H9 (cell line): ENCODE results near the gene GABBR2. TPM values are rescaled to one million over a fixed set of nuclear protein-coding genes. Genes with fewer than 3 reads are reported as not detected.

Experiments used
- DNase-seq: peaks from one replicate; pipeline ENCODE4 v3.0.0-alpha.2; 2017
- H2AFZ ChIP-seq: one replicate; pipeline ENCODE4 v1.6.1; 2013; ENCODE audit warnings: mild to moderate bottlenecking, low read length, control low read depth, moderate library complexity
- H2AK5ac ChIP-seq: 2 replicates; pipeline ENCODE4 v1.6.1; 2013; ENCODE audit warnings: low read length, control low read depth, mixed read lengths; ENCODE audit not compliant: insufficient read length
- H2BK120ac ChIP-seq: one replicate; pipeline ENCODE4 v1.6.1; 2013; ENCODE audit warnings: low read depth, mild to moderate bottlenecking, low read length, control low read depth, inconsistent platforms; ENCODE audit not compliant: poor library complexity, severe bottlenecking
- H2BK12ac ChIP-seq: 2 replicates; pipeline ENCODE4 v1.6.1; 2013; ENCODE audit warnings: low read length, control low read depth, mixed read lengths, low read depth; ENCODE audit not compliant: insufficient read length
- H2BK15ac ChIP-seq: 2 replicates; pipeline ENCODE4 v1.6.1; 2013; ENCODE audit warnings: low read depth, low read length, control low read depth
- H2BK20ac ChIP-seq: one replicate; pipeline ENCODE4 v1.6.1; 2013; ENCODE audit warnings: low read depth, mild to moderate bottlenecking, low read length, control low read depth, inconsistent platforms; ENCODE audit not compliant: poor library complexity, severe bottlenecking
- H2BK5ac ChIP-seq: 2 replicates; pipeline ENCODE4 v1.6.1; 2013; ENCODE audit warnings: low read length, control low read depth, mixed read lengths; ENCODE audit not compliant: insufficient read length
- H3K14ac ChIP-seq: 2 replicates; pipeline ENCODE4 v1.6.1; 2013; ENCODE audit warnings: low read length, control low read depth; ENCODE audit not compliant: insufficient read depth
- H3K18ac ChIP-seq: 2 replicates; pipeline ENCODE4 v1.6.1; 2013; ENCODE audit warnings: low read depth, mild to moderate bottlenecking, mixed read lengths, low read length, control low read depth; ENCODE audit not compliant: insufficient read length
- H3K23ac ChIP-seq: 2 replicates; pipeline ENCODE4 v1.6.1; 2013; ENCODE audit warnings: low read length, control low read depth, mixed read lengths, low read depth; ENCODE audit not compliant: insufficient read length
- H3K23me2 ChIP-seq: 2 replicates; pipeline ENCODE4 v1.6.1; 2013; ENCODE audit warnings: low read depth, mild to moderate bottlenecking, mixed read lengths, low read length, control low read depth; ENCODE audit not compliant: insufficient read length, poor library complexity, severe bottlenecking
- H3K27ac ChIP-seq: 2 replicates; pipeline ENCODE4 v1.5.1; 2013; ENCODE audit warnings: low read length, control low read depth, mixed read lengths, low read depth; ENCODE audit not compliant: insufficient read length
- H3K27me3 ChIP-seq: 2 replicates; pipeline ENCODE4 v1.6.1; 2013; ENCODE audit warnings: low read length, control low read depth, inconsistent platforms; ENCODE audit not compliant: insufficient read depth
- H3K4ac ChIP-seq: 2 replicates; pipeline ENCODE4 v1.6.1; 2013; ENCODE audit warnings: low read depth, mild to moderate bottlenecking, control low read depth, inconsistent platforms, low read length, moderate library complexity
- H3K4me1 ChIP-seq: 2 replicates; pipeline ENCODE4 v1.6.1; 2013; ENCODE audit warnings: low read length, control low read depth, inconsistent platforms; ENCODE audit not compliant: insufficient read depth
- H3K4me2 ChIP-seq: 2 replicates; pipeline ENCODE4 v1.6.1; 2013; ENCODE audit warnings: low read length, control low read depth, mixed read lengths; ENCODE audit not compliant: insufficient read length, insufficient read depth
- H3K56ac ChIP-seq: 2 replicates; pipeline ENCODE4 v1.6.1; 2013; ENCODE audit warnings: low read depth, mild to moderate bottlenecking, mixed read lengths, low read length, control low read depth; ENCODE audit not compliant: insufficient read length
- H3K79me1 ChIP-seq: 2 replicates; pipeline ENCODE4 v1.6.1; 2013; ENCODE audit warnings: low read depth, mild to moderate bottlenecking, moderate library complexity, low read length, control low read depth, inconsistent platforms; ENCODE audit not compliant: insufficient read depth, poor library complexity, severe bottlenecking
- H3K79me2 ChIP-seq: 2 replicates; pipeline ENCODE4 v1.6.1; 2013; ENCODE audit warnings: low read length, control low read depth, inconsistent platforms; ENCODE audit not compliant: insufficient read depth
- H3K9ac ChIP-seq: 2 replicates; pipeline ENCODE4 v1.6.1; 2013; ENCODE audit warnings: low read length, control low read depth, mixed read lengths; ENCODE audit not compliant: insufficient read length; ENCODE audit errors: extremely low read depth
- H3K9me3 ChIP-seq: one replicate; pipeline ENCODE4 v1.6.1; 2013; ENCODE audit warnings: low read depth, low read length, inconsistent platforms; ENCODE audit not compliant: control insufficient read depth
- H3T11ph ChIP-seq: one replicate; pipeline ENCODE4 v1.6.1; 2013; ENCODE audit warnings: mild to moderate bottlenecking, low read length, control low read depth, inconsistent platforms
- H4K20me1 ChIP-seq: one replicate; pipeline ENCODE4 v1.6.1; 2013; ENCODE audit not compliant: control insufficient read depth, insufficient read length, insufficient read depth
- H4K5ac ChIP-seq: 2 replicates; pipeline ENCODE4 v1.6.1; 2013; ENCODE audit warnings: low read depth, mild to moderate bottlenecking, mixed read lengths, low read length, control low read depth; ENCODE audit not compliant: insufficient read length
- H4K8ac ChIP-seq: replicated peaks from 2 replicates; pipeline ENCODE4 v1.6.1; 2013; ENCODE audit warnings: low read length, control low read depth, mixed read lengths, low read depth; ENCODE audit not compliant: insufficient read length
- H4K91ac ChIP-seq: 2 replicates; pipeline ENCODE4 v1.6.1; 2013; ENCODE audit warnings: low read depth, mild to moderate bottlenecking, moderate library complexity, mixed read lengths, low read length, control low read depth; ENCODE audit not compliant: insufficient read length
- H3K27ac Mint-ChIP-seq, 3 experiments: 2 replicates in 2 of 3; 3 replicates in 1 of 3; pipeline ENCODE4 v1.8.0; 2020 to 2021; ENCODE audit warnings: mixed read lengths in 3 of 3, mild to moderate bottlenecking in 1 of 3, moderate library complexity in 1 of 3
- H3K27me3 Mint-ChIP-seq: 2 replicates; pipeline ENCODE4 v1.8.0; 2021; ENCODE audit warnings: low read depth, mild to moderate bottlenecking, moderate library complexity, mixed read lengths
- H3K36me3 Mint-ChIP-seq, 3 experiments: 2 replicates in 2 of 3; 3 replicates in 1 of 3; pipeline ENCODE4 v1.8.0; 2020 to 2021; ENCODE audit warnings: low read depth in 3 of 3, mixed read lengths in 3 of 3; ENCODE audit not compliant: insufficient read depth in 1 of 3
- H3K4me1 Mint-ChIP-seq, 2 experiments: 2 replicates each; pipeline ENCODE4 v1.8.0; 2020; ENCODE audit warnings: mixed read lengths in 2 of 2
- H3K4me3 Mint-ChIP-seq, 2 experiments: 2 replicates in 1 of 2; 3 replicates in 1 of 2; pipeline ENCODE4 v1.8.0; 2020 to 2021; ENCODE audit warnings: mild to moderate bottlenecking in 2 of 2, mixed read lengths in 2 of 2, moderate library complexity in 1 of 2
- H3K9me3 Mint-ChIP-seq, 2 experiments: 2 replicates in 1 of 2; 3 replicates in 1 of 2; pipeline ENCODE4 v1.8.0; 2020; ENCODE audit warnings: mild to moderate bottlenecking in 2 of 2, mixed read lengths in 2 of 2, moderate library complexity in 1 of 2
- CTCF ChIP-seq: fragments of 200-600 bp; sonication (generic); conservative IDR thresholded peaks from 3 replicates; pipeline ENCODE4 v1.8.0; 2021; ENCODE audit warnings: antibody characterized with exemption, mild to moderate bottlenecking
- WGBS: extraction: QIAGEN DNeasy Blood & Tissue Kit; methylation state at CpG from one replicate; pipeline ENCODE4 v1.1.7; 2013; ENCODE audit warnings: missing lambda C conversion rate, low lambda C conversion rate, mixed read lengths; ENCODE audit not compliant: insufficient read length; ENCODE audit errors: extremely low coverage; 5-methylcytosine and 5-hydroxymethylcytosine counted together
- total RNA-seq: library from RNA; stranded (reverse); gene quantifications from 2 replicates; pipeline ENCODE4 v1.2.1, GENCODE V29; 2021

The GABBR2 gene
- total RNA-seq, 1 experiment from 2014 or later = 0.66 TPM

GRCh38 chr9:98280162-98280561 is 428.6 kb downstream of the GABBR2 start:
- no peak overlapping the region for H3K4me3 Mint-ChIP-seq
- Histone ChIP-seq H3K4me2 (no peak overlapping the region), H2BK20ac (no peak overlapping the region), H4K5ac (no peak overlapping the region), H4K8ac (no peak overlapping the region), H3K79me2 (no peaks in the 10 kb centered on the region), H2BK120ac (no peak overlapping the region), H3K79me1 (no peaks in the 10 kb centered on the region), H3K23me2 (no peaks in the 10 kb centered on the region), H2AFZ (no peak overlapping the region), H3K27me3 (no peaks in the 10 kb centered on the region), H3K9ac (no peak overlapping the region), H3K14ac (no peak overlapping the region), H2BK15ac (no peak overlapping the region), H2BK12ac (no peak overlapping the region), H3K4ac (no peak overlapping the region), H3K23ac (no peak overlapping the region), H4K20me1 (no peaks in the 10 kb centered on the region), H3K4me1 (no peaks in the 10 kb centered on the region), H3K9me3 (no peaks in the 10 kb centered on the region), H3K18ac (no peak overlapping the region), H3K27ac (no peak overlapping the region), H2BK5ac (no peak overlapping the region), H2AK5ac (no peak overlapping the region), H3T11ph (no peak overlapping the region), H4K91ac (no peak overlapping the region), H3K56ac (no peak overlapping the region)
- no peaks in the 10 kb centered on the region for H3K9me3 Mint-ChIP-seq
- TF ChIP-seq CTCF = no peak
- peaks cover under 1 to 9% of the 10 kb centered on the region in 2 experiments; a peak in 3 of 4 replicates for H3K4me1 Mint-ChIP-seq
- no peak overlapping the region for H3K27ac Mint-ChIP-seq
- WGBS = no CpG with 5 or more reads among the region's 2 CpGs
- peaks cover 2% of the 10 kb centered on the region; the same call in 1 of the 2 replicates for H3K27me3 Mint-ChIP-seq
- no peaks in the 10 kb centered on the region for H3K36me3 Mint-ChIP-seq
- no peak for DNase-seq
